ENCODE measurements around the gene SH2D7.
A peak's percentile ranks its signal among the peaks of the same experiment; 100 is the strongest.

Gene SH2D7

GRCh38 chr15:78079298-78080087, 12.9 kb upstream of the SH2D7 start:
- DNase-seq (ENCODE audit: low spot score): no peak

DNA sequence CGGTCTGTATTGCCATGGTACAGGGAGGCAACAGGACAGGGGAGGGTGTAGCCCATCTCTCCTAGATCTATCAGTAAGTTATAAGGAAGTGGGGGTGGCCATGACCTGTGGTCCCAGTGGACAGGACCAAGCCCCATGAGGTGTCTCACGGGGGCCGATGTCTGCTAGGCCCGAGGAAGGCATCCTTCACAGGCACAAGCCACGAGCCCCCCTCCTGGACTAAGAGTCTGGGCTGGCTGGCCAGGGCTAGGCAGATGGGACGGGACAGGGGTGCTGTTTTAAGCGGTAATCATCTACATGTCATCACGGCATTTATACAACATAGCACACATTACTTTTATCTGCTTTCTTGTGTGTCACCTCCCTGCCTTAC, 12.3 kb upstream of the SH2D7 start:
- DNase-seq (ENCODE audit: low spot score): no peak

- DNase-seq (ENCODE audit: low spot score): peak; percentile 43
These were observed 10.1 kb upstream of the SH2D7 start for GRCh38 chr15:78082106-78082742.

GRCh38 chr15:78082743-78083110, 9.6 kb upstream of the SH2D7 start:
- DNase-seq (ENCODE audit: low spot score): no peak

DNA sequence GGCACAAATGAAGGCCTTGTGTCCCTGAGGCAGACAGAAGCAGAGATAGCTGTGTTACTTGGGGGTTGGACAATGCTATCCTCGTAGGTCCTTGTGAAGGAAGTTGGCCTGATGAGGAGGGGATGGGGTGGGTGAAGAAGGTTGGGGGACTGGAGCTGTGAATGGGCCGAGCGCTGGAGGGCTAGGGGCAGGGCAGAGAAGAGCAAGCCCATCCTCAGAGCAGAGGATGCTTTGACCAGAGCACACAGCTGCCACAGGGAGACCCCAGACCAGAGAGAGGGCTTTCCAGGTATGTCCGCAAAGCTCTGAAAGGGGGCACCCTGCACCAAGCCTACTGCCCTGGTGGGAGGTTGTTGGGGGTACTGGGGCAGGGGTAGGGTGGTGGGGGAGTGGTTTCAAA, 9.2 kb upstream of the SH2D7 start:
- DNase-seq (ENCODE audit: low spot score): no peak

DNA sequence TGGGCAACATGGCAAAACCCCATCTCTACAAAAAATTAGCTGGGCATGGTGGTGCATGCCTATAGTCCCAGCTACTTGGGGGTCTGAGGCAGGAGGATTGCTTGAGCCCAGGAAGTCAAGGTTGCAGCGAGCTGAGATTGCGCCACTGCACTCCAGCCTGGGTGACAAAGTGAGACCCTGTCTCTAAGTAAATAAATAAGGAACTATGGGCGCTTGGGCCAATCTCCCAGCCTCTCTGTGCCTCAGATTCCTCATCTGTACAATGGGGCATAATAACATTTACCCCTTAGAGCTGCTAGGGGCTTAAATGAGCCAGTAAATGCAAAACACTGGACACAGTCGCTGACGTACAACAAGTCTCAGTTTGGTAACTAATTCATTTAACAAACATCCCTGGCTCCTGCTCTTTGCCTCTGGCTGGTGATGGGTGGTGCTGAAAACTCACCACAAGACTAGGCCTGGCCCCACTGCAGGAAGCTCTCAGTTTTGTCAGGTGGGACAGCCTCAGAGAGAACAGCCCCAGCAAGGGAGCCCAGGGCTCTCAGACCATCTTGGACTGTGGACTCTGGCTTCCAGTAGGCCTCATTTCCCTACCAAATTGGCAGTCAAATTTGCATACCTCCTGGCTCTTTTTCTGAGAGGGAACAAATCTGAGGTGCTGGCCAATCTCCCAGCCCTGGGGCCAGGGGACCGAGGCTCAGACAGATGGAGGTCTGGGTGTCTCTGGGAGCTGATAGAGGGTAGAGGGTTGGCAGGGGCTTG, 8.5 kb upstream of the SH2D7 start:
- DNase-seq (ENCODE audit: low spot score): no peak

- no peak for DNase-seq (ENCODE audit: low spot score)
These were observed 8.0 kb upstream of the SH2D7 start for GRCh38 chr15:78084449-78084750.

GRCh38 chr15:78085928-78086327, 6.4 kb upstream of the SH2D7 start:
- no peak for DNase-seq (ENCODE audit: low spot score)

GRCh38 chr15:78087951-78088772, 4.2 kb upstream of the SH2D7 start:
- peak; percentile 50 for DNase-seq (ENCODE audit: low spot score)

DNA sequence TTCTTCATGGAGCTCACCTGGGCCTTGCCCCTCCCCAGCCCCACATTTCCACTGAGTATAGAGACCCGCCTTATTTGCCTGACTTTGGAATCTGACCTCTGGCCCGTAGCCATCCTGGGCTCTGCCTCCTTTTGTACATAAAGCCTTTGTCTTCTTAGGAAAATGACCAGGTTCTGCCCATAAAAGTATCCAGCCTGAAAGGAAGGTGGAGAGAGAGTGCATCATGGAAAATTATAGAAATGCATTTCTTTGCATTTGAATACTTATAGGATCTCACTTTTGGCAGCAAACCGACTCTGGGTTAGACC, 3.6 kb upstream of the SH2D7 start:
- no peak for DNase-seq (ENCODE audit: low spot score)

GRCh38 chr15:78090422-78091063, 1.8 kb upstream of the SH2D7 start:
- DNase-seq (ENCODE audit: low spot score): no peak

DNA sequence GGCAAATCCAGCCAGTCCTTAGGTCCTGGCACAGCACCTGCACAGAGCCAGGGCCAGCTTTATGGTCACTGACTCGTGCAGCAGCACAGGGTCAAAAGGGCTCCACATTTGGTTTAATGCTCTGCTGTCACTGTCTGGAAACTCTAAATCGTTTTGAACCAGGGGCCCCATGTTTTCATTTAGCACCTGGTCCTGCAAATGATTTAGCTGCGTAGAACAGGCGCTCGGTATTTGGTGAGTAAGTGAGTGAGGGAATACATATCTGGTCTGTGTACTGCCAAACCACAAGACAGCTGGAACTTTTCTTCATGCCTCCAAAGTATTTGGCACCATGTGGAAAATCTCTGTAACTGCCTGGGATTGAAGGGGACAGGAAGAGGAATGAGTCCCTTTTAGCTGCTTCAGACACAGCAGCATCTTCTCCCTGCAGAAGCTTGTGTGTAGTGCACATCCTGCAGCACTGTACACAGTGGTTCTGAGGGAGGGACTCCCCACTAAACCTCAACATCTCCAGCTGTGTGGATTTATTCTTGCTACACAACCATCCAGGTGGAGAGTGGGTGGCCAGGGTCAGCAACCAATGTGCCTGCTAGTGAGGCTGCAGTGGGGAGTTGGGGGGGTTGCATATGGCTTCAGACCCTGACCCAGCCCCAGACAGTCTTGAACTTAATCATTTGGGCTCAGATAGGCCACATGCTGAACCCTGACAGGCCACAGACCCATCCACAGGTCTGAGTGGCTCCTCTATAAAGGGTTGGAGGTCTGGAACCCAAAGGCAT, 1.1 kb downstream of the SH2D7 start:
- peak; percentile 73 for DNase-seq (ENCODE audit: low spot score)

DNA sequence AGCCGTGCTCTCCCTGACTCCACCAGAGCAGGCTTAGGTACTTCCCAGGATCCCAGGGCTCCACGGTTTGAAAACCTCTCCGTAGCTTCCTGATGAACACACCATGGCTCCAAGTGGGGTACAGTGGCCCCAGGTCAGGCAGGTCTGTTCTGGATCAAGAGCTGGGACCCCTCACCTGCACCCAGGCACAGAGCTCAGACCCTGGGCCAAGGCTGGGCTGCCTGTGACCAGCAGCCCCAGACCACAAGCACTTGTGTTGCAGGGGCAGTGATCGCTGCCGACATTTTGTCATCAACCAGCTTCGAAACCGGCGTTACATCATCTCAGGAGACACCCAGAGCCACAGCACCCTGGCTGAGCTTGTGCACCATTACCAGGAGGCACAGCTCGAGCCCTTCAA, 5.3 kb downstream of the SH2D7 start:
- no peak for DNase-seq (ENCODE audit: low spot score)

- DNase-seq (ENCODE audit: low spot score): no peak
These were observed 5.9 kb downstream of the SH2D7 start for GRCh38 chr15:78098131-78098755.

DNA sequence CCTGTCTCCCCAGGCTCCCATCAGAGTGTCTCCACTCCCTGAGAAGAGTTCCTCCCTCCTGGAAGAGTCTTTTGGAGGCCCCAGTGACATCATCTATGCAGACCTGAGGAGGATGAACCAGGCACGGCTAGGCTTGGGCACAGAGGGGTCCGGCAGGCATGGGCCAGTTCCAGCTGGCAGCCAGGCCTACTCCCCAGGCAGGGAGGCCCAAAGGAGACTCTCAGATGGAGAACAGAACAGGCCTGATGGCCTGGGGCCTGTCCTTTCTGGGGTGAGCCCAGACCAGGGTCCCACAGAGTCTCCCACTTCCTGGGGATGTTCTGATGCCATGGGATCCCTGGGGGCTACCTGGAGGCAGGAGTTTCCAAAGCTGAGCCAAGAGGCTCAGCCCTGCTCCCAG, 8.5 kb downstream of the SH2D7 start:
- no peak for DNase-seq (ENCODE audit: low spot score)

GRCh38 chr15:78101423-78102105, 9.2 kb downstream of the SH2D7 start:
- DNase-seq (ENCODE audit: low spot score): no peak

- no peak for DNase-seq (ENCODE audit: low spot score)
These were observed 9.8 kb downstream of the SH2D7 start for GRCh38 chr15:78102211-78102610.

DNA sequence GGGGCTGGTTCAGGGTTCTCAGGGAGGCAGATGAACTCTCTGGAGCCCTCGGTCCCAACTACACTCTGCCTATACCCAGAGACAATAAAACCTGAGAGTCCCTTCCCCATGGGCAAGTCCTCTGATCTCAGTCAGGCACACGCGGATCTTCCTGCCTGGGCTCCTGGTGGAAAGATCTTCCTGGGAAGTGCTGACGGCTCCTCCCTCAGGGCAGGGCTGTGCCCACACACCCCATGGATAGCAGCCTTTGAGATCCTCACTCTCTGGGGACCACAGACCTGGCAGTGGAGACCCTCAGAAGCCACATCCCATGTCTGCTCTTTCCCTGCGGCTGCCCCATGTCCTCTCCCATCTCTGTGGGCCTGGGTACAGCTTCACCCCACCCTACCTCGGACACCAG, 10.4 kb downstream of the SH2D7 start:
- no peak for DNase-seq (ENCODE audit: low spot score)

GRCh38 chr15:78103406-78104118, 11.2 kb downstream of the SH2D7 start:
- no peak for DNase-seq (ENCODE audit: low spot score)

DNA sequence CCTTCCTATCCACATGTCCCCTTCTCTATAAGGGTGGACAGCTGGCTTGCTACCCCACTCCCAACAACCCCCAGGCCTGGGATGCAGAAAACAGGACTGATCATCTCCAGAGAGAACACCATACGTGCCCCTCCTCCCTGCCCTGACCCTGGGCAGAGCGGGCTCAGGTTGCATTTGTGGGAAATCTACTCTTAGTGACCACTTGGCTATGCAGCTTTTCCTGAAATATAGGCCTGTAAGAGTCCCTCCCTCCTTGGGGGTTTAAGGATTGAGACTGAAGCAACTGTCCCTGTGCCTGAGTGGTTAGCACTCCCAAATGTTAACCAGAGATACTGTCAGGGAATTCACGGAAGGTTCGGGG, 11.7 kb downstream of the SH2D7 start:
- DNase-seq (ENCODE audit: low spot score): no peak

All from kidney tubule cell (primary cell).